ENCODE measurements around the gene RPL34.
"Not testable (repeated sequence)": the region's sequence is repeated elsewhere in the genome, so short reads cannot be mapped to it uniquely, and the experiment has no call there.

Gene RPL34

DNA sequence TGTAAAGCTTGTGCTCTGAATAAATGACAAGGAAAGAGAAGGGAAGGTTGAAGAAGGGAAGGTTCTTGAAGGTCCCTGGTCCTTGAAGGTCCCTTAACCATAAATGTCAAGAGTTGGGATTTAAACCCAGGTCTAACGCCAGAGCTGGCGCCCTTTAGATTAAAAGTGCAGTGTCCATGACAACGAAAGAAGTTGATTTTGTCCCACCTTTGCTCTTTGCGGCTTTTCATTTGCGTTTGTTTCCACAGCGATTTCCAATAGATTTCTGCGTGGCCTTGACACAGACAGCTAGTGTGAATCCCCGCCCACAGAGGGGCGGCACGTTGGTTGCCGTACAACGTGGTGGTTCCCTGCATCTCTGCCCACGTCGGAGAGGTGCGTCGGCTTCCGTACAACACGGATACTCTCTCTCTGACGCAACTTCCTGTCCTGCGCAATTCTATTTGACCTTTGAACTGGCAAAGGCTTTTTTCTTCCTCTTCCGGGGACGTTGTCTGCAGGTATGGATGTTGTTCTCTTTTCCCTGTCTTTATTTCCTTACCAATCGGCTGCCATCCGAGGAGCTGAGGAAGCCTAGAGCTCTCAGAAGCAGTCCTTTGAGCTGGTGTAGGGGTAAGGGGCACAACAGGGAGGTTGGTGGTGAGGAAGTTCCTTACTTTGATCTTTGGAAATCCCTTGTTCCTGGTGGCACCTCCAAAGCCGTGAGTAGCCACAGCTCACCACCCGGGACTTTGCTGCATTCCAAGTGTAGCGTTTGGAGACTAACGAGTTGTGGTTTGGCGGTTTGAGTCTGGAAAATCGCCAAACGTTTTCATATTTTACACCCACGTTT is at the start of gene RPL34:
Gene RPL34 (plus strand): TSS at position 476 of the 832 bp plus-strand sequence. CDS start 1,384 bp downstream, outside the sequence.
- peak; percentile 100 for DNase-seq

DNA sequence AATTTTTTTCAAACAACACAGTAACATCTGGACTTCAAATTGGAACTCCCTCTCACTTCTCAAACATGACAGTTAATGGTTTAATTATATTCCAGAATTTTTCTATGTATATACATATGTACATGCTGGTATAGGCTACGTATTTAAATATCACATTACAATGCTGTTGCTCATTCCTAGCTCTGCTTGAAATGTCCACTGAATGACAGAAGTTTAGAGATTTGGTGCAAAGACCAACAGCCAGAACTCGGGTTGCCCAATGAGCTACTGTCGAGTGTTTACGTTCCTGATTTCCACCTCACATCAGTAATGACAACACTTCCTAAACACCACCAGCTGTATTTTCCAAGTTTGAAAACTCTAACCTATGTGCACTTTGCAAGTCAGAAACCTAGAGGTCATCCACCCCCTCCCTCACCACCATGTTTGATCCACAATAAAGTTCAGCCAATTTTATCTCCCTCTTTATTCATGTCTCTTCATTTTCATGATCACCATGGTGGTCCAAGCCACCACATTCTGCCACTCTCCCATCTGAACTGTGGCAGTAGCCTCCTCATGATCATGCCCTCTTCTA is 49.3 kb upstream of the RPL34 start:
- no peak for DNase-seq

DNA sequence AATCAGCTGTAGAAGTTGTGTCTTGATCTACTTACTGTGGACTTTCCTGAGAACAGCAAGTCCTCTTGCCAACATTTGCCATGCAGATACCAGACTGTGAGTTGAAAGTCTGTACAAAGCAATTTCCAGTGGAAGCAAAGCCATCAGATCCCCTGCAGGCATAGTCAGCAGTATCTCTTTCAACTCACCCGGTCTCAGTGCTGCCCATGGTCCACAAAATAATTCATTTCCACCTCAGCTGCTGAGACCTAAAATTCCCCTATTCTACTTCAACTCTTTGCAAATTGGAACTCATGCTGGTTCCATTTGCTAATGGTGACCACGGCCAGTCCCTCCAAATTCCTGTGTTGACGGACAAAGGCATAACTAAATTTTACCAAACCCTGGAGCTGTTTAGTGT is 46.0 kb upstream of the RPL34 start:
- DNase-seq, result no peak

DNA sequence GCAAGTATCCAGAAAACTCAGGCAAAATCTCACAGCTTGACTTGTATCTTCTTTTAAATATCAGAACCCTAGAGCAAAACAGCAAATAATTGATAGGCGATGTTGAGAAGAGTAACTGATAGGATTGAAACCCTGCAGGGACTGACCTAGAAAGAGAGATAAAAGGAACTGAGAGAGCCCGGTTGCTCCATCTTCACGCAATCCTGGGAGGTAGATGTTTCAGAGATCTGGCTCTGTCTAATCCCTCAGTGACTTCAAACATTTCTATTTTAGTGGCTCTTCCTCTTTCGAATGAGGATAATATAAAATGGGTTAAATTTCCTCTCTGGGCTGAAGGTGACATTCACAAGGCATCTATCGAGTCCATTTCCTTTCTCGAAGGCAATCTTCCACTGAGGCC is 39.3 kb upstream of the RPL34 start:
- DNase-seq, result no peak

DNA sequence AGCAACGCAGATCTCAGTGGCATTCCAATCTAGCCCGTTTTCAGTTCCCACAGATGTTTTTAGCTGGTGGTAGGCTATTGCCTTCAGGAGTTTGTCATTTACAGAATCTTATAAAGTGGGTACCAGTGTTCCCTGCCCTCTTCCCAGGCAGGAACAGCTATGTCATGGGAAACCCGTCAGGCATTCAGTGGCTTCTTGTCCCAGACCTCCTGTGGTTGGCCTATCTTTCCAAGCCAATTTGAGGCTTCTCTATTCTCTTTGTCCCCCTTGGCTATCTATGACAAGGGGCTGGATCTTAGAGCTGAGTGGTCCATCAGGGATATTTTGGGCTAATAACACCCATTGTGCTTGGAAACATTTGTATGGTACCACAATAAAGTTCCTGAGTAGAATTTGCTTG is 33.6 kb upstream of the RPL34 start:
- DNase-seq, result no peak

DNA sequence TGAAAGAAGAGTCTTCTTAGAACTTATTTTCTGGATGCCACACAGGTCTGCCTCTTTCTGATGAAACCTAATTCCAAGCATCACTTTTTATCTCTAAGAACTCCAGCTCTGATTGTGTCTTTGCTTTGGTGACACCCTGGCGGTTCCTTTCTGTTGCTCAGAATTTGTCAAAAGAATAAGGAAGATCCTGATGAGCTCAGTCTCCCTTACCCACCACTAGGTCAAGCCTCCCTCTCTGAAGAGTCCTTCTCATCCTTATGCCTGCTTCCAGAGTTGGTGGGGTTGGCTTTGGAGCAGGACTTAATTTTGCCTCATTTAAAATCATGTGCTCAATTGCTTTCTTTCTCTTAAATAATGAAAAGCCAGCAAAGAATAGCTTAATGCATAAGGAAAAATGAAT is 31.5 kb upstream of the RPL34 start:
- DNase-seq, result no peak

DNA sequence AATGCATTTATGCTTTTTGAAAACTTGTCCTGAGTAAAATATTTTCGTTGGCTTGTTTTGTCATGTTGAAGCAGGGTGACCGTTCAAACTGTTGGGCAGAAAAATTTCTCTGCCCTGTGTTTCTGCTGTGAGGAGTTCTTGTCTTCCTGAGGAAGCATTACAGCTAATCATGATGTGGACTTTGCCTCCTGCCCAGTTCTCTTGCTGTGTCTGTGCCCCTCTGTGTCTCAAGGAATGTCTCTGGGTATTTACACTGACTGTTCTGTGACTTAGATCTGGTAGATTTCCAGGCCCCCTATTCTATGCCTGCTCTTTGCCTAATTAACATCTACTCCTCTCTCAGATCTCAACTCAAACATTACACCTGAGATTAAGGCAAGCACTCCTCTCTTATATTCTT is 30.4 kb upstream of the RPL34 start:
- no peak for DNase-seq

DNA sequence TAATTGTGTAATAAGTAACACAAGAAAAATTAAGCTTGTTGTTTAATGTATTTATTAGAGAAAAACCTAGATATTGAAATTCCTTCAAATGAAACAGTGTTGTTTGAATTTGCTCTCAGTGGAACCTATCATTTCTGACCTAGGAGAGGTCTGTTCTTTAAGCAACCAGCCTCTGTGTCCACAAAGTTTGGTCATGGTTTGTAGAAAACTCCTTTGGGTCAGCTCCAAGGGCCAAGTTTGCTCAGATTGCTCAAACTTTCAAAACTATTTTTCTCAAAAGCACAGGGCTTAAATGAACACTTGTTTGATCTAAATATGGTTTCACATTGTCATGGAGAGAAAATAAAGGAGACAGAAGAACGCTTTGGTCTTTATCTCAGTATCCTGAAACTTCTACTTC is 29.6 kb upstream of the RPL34 start:
- no peak for DNase-seq

DNA sequence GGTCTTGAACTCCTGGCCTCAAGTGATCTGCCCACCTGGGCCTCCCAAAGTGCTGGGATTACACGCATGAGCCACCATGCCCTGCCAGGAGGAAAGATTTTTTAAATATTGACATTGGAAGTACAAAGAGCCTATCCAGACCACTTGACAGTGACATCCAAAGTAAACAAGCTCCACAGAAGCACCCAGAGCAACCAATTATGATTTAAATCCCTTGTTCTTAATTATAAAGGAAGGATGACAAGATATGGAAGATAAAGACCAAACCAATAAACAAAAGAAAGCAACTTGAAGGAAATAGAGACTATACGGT is 27.7 kb upstream of the RPL34 start:
- no peak for DNase-seq

DNA sequence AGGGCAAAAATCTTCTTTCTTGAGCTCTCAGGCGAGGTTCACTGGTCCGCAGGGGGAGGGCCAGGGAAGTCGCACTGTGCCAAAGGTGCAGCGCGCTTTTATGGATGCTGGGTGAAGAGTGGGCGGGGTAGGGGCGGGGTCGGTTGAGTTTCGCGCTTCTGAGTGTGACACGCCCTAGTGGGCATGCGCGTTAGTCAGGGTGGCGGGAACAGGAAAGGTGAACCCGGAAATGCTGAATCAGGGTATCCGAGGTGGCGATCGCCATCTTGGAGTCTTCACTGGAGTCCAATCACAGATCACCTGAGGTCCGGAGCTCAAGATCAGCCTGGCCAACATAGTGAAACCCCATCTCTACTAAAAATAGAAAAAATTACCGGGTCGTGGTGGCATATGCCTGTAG is 26.1 kb upstream of the RPL34 start:
- not testable (repeated sequence) for DNase-seq

DNA sequence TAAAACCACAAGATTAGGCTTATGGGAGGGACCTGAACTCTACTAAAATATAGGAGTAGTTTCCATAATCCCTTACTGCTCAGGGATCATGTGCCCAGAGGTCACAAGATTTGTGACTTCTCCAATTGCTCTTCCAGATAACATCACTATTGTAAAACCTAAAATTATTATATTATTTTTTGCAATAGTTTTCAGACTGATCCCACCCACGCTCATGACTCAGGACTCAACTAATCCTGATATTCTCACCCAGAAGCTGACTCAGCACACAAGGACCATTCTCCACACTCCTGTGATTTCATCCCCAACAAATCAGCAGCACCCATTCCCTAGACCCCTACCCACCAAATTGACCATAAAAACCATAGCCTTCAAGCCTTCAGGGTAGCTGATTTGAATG is 24.0 kb upstream of the RPL34 start:
- DNase-seq, result peak; percentile 66

DNA sequence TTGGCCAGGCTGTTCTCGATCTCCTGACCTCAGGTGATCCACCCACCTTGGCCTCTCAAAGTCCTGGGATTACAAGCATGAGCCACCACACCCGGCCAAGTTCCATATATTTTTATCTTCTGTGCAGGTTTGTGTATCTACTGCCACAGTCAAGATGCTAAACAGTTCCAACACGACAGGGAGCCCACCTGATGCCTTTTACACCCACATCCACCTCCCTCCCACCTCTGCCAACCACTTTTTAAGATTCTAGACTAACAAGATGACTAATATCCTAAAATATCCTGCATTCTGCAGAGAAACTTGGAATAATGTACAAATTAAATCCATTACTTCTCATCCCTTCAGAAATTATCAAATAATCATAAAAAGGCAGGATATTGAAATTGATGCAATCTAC is 19.3 kb upstream of the RPL34 start:
- DNase-seq, result no peak

DNA sequence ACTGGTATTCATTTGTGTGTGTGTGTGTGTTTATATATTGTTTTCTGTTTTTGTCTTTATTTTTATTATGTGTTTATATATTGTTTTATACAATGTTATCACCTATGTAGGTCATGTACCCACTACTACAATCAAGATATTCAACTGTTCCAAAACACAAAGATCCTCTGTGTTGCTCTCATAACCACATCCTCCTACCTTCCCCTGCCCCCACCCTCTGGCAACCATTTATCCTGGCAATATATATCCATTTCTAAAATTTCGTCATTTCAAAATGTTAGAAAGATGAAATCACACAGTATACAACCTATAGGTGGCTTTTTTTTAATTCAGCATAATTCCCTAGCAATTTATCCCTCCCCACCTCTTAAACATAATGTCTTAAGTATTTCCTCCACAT is 18.8 kb upstream of the RPL34 start:
- DNase-seq, result no peak

DNA sequence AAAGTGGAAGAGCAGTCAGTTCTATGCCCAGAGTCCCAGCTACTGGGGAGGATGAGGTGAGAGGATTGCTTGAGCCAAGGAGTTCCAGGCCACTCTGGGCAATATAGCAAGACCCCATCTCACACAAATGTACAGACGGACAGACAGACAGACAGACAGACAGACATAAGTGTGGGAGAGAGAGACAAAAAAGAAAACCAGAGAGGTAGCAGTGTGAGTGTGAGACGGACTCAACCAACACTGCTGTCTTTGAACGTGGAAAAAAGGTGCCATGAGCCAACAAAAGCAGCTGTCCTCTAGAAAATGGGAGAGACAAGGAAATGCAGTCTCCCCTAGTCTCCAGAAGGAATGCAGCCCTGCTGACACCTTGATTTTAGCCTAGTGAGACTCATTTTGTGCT is 18.2 kb upstream of the RPL34 start:
- DNase-seq, result no peak

DNA sequence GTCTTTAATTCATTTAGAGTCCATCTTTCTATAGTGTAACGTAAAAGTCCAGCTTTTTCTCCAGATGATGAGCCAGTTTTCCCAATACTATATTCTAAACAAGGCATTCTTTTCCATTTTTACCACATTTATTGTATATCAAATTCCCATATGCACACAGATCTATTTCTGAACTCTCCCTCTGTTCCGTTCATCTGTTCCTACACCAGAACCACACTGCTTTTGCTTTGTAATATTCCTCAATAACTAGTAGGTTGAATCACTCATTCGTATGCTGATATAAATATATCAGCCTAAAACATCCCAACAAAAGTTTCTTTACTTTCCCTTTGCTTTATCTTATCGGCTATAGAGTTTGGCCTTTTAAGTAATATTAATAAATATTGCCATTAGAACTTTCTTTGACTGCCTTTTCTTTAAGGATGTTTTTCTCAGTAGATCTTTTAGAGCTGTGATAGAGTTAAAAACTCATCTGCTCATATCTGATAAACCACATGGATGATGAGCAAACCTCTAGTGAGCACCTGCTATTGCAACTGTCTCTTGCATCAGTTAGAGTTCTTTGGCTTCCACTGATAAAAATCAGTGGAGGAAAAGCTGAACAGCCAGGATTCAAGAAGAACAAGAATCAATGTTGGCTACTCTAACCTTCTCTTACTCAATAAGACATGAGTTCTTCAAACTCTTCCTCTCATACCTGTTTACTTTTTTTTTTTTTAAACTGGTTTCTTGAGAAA is 13.1 kb upstream of the RPL34 start:
- DNase-seq, result no peak

DNA sequence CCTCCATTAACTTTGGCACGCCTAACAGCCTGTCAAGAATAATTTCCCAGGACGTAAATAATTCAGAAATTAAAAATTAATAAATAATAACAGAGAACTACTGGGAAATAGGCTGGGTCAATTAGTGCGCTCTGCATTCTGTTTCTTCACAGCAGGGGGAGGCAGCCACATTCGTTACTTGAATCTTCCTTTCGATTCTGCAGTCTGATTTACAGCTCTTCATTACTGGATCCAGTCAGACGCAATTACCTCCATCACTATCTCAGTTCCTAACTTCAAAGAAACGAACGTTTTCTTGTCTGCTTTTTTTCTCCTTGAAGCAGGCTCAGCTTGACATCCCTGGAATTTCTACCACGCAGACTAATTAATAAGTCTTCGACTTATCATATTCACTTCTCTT is 9.0 kb upstream of the RPL34 start:
- no peak for DNase-seq

DNA sequence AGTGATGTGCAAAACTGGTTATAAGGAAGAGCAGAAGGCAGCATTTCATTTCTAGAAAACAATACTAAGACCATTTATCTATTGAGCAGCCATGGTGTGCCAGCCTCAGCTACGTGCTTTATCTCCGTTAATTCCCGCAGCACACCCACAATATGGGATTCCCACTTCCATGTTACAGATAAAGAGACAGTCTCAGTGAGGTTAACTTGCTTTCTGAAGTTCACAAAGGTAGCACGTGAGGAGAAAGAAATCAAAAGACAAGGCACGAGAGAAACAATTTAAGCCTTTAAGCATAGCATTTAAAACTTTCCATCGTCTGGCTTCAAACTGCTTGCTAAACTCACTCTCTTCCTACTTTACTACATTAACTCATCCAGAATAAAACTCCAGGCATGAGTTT is 8.0 kb upstream of the RPL34 start:
- no peak for DNase-seq

DNA sequence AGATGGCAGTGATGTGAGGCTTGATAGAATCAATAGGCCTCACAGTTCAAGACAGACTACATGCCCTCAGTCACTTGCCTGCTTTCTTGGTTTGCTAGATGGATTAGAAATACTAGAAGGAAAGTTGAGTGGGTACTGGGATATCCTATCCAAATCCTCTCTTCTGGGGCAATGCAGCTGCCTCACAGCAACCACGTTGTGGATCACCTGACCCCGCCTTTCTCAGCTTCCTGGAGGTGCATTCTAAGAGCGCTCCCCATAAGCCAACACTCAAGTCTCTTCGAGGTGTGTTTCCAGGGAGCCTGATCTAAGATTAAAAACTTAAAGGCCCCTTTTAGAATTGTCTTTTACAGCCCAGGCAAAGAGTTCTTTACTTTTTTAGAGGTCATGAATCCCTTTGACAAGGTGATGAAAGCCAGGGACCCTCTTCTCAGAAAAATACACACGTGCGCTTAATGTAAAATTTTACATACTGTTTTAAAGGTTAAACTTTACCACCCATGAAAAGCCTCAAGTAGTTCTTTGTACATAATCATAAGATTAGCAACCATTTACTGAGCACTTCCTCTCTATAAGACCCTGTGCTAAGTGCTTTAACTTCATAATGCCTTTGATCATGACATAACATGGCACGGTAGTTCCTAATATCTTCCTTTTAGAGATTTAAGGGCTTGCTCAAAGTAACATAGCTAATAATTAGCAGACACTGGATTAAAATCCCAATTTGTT is 840 bp upstream of the RPL34 start:
- DNase-seq, result peak; percentile 19

DNA sequence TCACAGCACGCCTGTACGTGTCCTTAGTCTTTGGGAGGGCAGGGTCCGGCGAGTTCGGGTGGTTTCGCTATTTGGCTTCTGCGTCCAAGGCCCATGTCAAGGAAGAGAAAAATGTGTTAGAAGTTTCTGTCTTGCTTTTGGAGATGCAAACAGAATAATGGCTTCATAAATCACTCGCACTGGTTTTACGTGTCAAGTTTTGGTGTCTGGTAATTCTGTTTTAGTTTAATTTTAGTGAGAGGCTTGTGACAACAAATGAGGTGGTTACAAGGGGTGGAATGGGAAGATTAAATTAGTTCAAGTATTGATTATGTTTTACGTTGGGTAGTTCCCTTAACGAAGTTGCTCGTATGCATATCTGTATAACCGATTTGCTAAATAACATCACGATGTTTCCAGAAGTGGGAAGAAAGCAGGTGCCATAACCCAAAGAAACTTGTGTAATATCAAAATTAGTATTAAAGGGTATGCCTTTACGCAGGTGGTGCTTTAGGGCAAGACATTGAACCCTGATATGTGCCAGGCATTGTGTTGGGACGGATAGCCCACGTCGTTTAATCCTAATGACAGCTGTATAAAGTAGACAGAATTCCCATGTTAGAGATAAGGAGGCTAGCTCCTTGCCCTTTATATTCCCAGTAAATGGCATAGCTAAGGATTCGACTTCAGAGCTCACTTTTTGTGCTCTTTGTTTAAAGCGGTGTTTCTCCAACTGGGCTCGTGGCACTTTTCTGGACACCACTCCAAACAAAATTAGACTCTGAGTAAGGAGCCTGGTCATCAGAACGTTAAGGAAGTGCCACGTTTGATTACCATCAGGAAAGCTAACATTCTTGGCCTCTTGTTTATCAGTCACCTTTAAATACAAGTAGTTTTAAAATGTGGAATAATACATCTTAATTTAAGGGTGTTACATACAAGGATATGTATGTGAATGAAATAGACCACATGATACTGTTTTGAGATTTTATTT is 843 bp downstream of the RPL34 start:
- no peak for DNase-seq

DNA sequence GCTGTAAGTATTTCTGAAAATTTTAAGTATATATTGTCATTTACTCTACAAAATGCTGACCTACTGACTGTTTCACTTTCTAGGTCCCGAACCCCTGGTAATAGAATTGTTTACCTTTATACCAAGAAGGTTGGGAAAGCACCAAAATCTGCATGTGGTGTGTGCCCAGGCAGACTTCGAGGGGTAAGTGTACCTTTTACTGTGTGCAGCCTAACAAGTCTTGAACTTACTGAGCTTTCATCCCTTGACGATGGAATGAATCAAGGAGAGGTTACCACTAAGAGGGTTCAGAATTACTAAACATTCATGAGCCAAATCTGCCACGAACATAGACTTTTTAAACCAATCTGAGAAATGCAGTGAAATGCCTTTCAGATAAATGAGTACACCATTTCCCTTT is 1.6 kb downstream of the RPL34 start:
- no peak for DNase-seq

DNA sequence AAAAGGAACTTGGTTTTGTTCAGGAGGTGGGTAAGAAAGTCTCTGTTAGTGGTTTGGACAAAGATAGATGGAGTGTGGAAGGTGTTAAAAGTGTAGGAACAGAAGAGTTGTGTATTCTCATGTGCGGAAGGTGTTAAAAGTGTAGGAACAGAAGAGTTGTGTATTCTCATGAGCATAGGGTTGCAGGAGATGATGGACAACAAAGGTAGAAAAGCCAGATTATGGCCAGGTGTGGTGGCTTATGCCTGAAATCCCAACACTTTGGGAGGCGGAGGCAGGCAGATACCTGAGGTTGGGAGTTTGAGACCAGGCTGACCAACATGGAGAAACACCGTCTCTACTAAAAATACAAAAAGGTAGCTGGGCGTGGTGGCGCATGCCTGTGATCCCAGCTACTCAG is 2.5 kb downstream of the RPL34 start:
- DNase-seq, result no peak
